H1 (cell line): ENCODE results near the gene OPHN1. TPM values are rescaled to one million over a fixed set of nuclear protein-coding genes. Genes with fewer than 3 reads are reported as not detected.

Experiments used
- ASH2L ChIP-seq: fragments of 200-600, 300-600 bp; sonication (generic); IDR thresholded peaks from one replicate; pipeline ENCODE4 v1.7.1; 2017; ENCODE audit warnings: low read length
- CBX5 ChIP-seq: fragments of 300-800, 300-1000 bp; sonication (generic); IDR thresholded peaks from 2 replicates; pipeline ENCODE4 v1.7.1; 2016; ENCODE audit warnings: antibody characterized with exemption, low read length, low read depth
- KDM5A ChIP-seq: fragments of 200-600 bp; IDR thresholded peaks from 2 replicates; pipeline ENCODE4 v1.7.1; 2012; ENCODE audit warnings: mild to moderate bottlenecking, low read length, inconsistent platforms, mixed read lengths
- polyA plus RNA-seq, 7 experiments: library from polyadenylated mRNA; depleted of rRNA in 3 of 7; stranded (reverse) in 5 of 7; unstranded in 2 of 7; fragments of >200 nt in 5 of 7; fragments of 200-250 nt in 2 of 7; gene quantifications; 1 replicate in 5 of 7; 2 replicates in 1 of 7; 4 replicates in 1 of 7; pipeline versions ENCODE4 v1.2.1 to v1.2.3, GENCODE V29; 2011 to 2013; ENCODE audit warnings: missing spikeins in 2 of 7, mixed read lengths in 2 of 7
- total RNA-seq: library from RNA; stranded (reverse); fragmentation: NEBNext Ultra II Directional; extraction: Animal tissue kit (Norgen Biotek cat#: 25700); gene quantifications from 2 replicates; pipeline ENCODE4 v1.2.1, GENCODE V29; 2021
- TF ChIP-seq, protein P1 (sequence below): IDR thresholded peaks from 2 replicates; pipeline ENCODE4 v1.6.1; 2011; ENCODE audit warnings: low read depth, mild to moderate bottlenecking, low read length; ENCODE audit not compliant: insufficient read depth

The OPHN1 gene
- total and polyA plus RNA-seq, 2 of the 8 experiments (the other 6 are each of a cell fraction or from before 2014, with no cell fraction given) = 1.2 to 3.5 TPM

DNA sequence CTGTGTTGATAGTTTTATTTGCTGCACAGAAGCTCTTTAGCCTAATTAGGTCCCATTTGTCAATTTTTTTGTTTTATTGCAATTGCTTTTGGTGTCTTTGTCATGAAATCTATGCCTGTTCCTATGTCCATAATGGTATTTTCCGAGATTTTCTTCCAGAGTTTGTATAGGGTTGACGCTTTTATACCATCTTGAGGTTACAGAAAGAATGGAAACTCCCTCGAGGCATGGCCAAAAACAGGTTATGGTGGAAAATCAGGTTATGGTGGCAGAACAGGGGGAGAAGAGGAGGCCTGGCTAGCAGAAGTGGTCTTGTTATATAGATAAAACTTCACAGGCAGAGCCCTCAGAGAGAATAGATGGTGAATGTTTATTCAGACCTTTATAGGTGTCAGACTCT is 21.6 kb downstream of the OPHN1 start (continued):
- TF ChIP-seq, protein P1, sequence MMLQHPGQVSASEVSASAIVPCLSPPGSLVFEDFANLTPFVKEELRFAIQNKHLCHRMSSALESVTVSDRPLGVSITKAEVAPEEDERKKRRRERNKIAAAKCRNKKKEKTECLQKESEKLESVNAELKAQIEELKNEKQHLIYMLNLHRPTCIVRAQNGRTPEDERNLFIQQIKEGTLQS = no peak
- TF ChIP-seq KDM5A (no peak), CBX5 (no peak), ASH2L (no peak)
